ENCODE results near the gene KRTAP12-4. TPM values are rescaled to one million over a fixed set of nuclear protein-coding genes. Genes with fewer than 3 reads are reported as not detected.
"Not testable (repeated sequence)": the region's sequence is repeated elsewhere in the genome, so short reads cannot be mapped to it uniquely, and the experiment has no call there.

Gene KRTAP12-4
- total RNA-seq, 1 experiment from 2014 or later: not detected

DNA sequence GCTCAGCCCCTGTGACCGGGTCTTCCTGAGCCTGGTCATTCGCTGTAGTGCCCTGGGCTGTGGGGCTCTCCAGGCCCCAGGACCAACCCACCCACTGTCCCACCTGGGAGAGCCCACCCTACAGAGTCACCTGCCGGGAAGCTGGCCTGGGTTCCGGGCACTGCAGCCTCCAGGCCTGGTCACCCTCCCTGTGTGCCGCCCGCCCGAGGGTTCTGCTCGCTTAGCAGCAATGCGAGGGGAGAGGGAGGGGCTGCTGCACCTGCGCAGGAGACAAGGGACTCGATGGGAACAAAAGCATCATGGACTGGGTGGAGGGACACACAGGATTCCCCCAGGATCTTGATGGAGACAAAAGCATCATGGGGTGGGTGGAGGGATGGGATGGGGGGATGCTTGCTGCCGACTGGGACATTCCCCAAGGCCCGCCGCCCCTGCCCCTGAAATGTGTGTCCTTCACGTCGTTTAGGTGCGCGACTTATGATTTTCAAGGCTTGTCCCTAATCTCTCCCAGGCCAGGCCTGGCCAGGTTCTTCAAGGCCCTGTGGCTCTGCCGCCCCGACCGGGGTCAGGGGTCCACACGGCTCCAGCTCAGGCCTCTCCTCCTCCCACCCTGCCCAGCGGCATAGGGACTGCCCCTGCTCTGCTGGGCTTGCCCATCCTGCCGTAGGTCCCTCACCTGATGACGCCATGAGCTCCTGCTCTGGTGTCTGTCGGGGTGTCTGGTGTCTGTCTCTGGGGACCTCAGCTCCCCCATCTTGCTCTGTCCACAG, 40.9 kb downstream of the KRTAP12-4 start:
- no peak for DNase-seq (ENCODE audit: low read depth)

GRCh38 chr21:44612669-44613229, 41.7 kb downstream of the KRTAP12-4 start:
- no peak for DNase-seq (ENCODE audit: low read depth)

DNA sequence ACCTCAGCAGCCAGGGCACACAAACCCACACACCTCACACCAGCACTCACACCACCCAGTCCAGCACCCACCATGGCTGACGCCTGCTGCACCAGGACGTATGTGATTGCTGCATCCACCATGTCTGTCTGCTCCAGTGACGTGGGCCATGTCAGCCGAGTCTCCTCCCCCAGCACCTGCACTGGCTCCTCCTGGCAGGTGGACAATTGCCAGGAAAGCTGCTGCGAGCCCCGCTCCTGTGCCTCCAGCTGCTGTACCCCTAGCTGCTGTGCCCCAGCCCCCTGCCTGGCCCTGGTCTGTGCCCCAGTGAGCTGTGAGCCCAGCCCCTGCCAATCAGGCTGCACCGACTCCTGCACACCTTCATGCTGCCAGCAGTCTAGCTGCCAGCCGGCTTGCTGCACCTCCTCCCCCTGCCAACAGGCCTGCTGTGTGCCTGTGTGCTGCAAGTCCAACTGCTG, 42.4 kb downstream of the KRTAP12-4 start, which contains the start of gene KRTAP10-8:
Gene KRTAP10-8, plus strand, starts transcription at position 51 of the 458 bp plus-strand sequence. Its CDS starts 22 bp downstream, at position 73.
- no peak for DNase-seq (ENCODE audit: low read depth)

DNA sequence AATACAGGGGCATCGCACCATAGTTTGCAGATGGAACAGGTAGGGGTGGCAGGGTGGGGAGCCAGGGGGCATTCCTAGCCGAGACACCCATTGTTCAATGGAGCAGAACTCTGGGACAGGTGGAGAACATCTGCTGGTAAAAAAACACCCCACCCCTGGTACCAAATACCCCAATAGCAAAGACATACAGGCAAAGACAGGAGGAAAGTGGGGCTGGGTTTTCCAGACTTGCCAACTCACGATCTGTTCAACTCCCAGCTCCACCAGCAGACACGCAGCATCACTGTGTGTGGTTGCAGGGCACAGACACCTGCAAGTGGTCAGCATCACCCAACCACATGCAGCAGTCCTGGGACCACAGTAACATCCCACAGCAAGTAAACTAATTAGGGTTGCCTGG, 42.9 kb downstream of the KRTAP12-4 start:
- no peak for DNase-seq (ENCODE audit: low read depth)

DNA sequence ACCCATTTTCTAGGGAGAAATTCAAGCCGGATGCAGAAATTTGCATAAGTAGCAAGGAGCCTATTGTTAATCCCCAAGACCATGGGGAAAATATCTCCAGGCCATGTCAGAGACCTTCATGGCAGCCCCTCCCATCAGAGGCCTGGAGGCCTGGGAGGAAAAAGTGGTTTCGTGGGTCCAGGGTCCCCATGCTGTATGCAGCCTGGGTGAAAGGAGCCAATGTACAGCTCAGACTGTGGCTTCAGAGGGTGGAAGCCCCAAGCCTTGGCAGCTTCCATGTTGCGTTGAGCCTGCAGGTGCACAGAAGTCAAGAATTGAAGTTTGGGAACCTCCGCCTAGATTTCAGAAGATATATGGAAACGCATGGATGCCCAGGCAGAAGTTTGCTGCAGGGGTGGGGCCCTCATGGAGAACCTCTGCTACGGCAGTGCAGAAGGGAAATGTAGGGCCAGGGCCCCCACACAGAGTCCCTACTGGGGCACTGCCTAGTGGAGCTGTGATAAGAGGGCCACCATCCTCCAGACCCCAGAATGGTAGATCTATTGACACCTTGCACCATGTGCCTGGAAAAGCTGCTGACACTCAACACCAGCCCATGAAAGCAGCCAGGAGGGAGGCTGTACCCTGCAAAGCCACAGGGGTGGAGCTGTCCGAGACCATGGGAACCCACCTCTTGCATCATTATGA, 44.2 kb downstream of the KRTAP12-4 start:
- not testable (repeated sequence) for DNase-seq (ENCODE audit: low read depth)

- DNase-seq (ENCODE audit: low read depth): no peak
These were observed 45.3 kb downstream of the KRTAP12-4 start for GRCh38 chr21:44609193-44609592.

DNA sequence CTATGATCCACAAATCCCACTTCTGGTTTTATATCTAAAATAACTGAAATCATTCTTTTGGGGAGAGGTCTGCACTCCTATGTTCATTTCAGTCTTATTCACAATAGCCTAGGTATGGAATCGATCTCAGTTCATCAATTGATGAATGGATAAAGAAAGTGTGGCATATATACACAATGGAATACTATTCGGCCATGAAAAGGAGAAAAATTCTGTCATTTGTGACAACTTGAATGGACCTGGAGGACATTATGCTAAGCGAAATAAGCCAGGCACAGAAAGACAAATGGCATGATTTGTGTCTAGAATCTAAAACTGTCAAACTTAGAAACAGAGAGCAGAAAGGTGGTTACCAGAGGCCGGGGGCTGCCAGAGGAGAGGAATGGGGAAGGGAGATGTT, 48.0 kb downstream of the KRTAP12-4 start:
- DNase-seq (ENCODE audit: low read depth): no peak

Other genes starting within 250 kb of the KRTAP12-4 start
- gene LRRC3, start 199.1 kb downstream of the KRTAP12-4 start, total RNA-seq (2014; rRNA removed): not detected in 2 replicates
- gene KRTAP10-1, start 114.5 kb downstream of the KRTAP12-4 start, total RNA-seq (2014; rRNA removed): not detected in 2 replicates
- gene KRTAP10-2, start 103.2 kb downstream of the KRTAP12-4 start, total RNA-seq (2014; rRNA removed): not detected in 2 replicates
- gene KRTAP10-3, start 95.9 kb downstream of the KRTAP12-4 start, total RNA-seq (2014; rRNA removed): not detected in 2 replicates
- not detected in 2 replicates for gene KRTAP10-4, start 80.9 kb downstream of the KRTAP12-4 start, total RNA-seq (2014; rRNA removed)
- gene KRTAP10-5, start 74.1 kb downstream of the KRTAP12-4 start, total RNA-seq (2014; rRNA removed): not detected in 2 replicates
- gene KRTAP10-6, start 62.2 kb downstream of the KRTAP12-4 start, total RNA-seq (2014; rRNA removed): not detected in 2 replicates
- not detected in 2 replicates for gene KRTAP10-7, start 54.1 kb downstream of the KRTAP12-4 start, total RNA-seq (2014; rRNA removed)
- gene KRTAP10-8, start 42.6 kb downstream of the KRTAP12-4 start, total RNA-seq (2014; rRNA removed): not detected in 2 replicates
- gene KRTAP10-9, start 27.6 kb downstream of the KRTAP12-4 start, total RNA-seq (2014; rRNA removed): not detected in 2 replicates
- gene KRTAP10-10, start 17.3 kb downstream of the KRTAP12-4 start, total RNA-seq (2014; rRNA removed): not detected in 2 replicates
- gene KRTAP10-11, start 8.2 kb downstream of the KRTAP12-4 start, total RNA-seq (2014; rRNA removed): not detected in 2 replicates
- not detected in 2 replicates for gene KRTAP12-3, start 3.3 kb upstream of the KRTAP12-4 start, total RNA-seq (2014; rRNA removed)
- not detected in 2 replicates for gene KRTAP12-2, start 12.3 kb upstream of the KRTAP12-4 start, total RNA-seq (2014; rRNA removed)
- gene KRTAP12-1, start 27.5 kb upstream of the KRTAP12-4 start, total RNA-seq (2014; rRNA removed): not detected in 2 replicates
- gene KRTAP10-12, start 42.5 kb upstream of the KRTAP12-4 start, total RNA-seq (2014; rRNA removed): not detected in 2 replicates
- gene TSPEAR, start 56.9 kb upstream of the KRTAP12-4 start, total RNA-seq (2014; rRNA removed): not detected in 2 replicates
- gene UBE2G2, start 147.2 kb upstream of the KRTAP12-4 start, total RNA-seq (2014; rRNA removed): 54.5 and 55.5 TPM in 2 replicates
- gene SUMO3, start 163.4 kb upstream of the KRTAP12-4 start, total RNA-seq (2014; rRNA removed): 125 and 129 TPM in 2 replicates
- gene PTTG1IP, start 219.0 kb upstream of the KRTAP12-4 start, total RNA-seq (2014; rRNA removed): 496 and 531 TPM in 2 replicates